SK-N-MC (cell line): ENCODE results near the gene PLAAT4.
A peak's percentile ranks its signal among the peaks of the same experiment; 100 is the strongest.
"Not testable (repeated sequence)": the region's sequence is repeated elsewhere in the genome, so short reads cannot be mapped to it uniquely, and the experiment has no call there.

ENCODE experiments used
- DNase-seq: peaks from one replicate; pipeline ENCODE4 v3.0.0-alpha.2; 2011; ENCODE audit warnings: low read depth, low spot score
- H3K27ac ChIP-seq: fragments of 200-600 bp; sonication (generic); 2 replicates; pipeline ENCODE4 v1.5.1; 2016; ENCODE audit warnings: mixed run types
- H3K36me3 ChIP-seq: fragments of 200-600 bp; sonication (generic); 2 replicates; pipeline ENCODE4 v1.6.1; 2017; ENCODE audit warnings: antibody characterized with exemption, low read length, mixed read lengths; ENCODE audit not compliant: insufficient read depth
- H3K4me3 ChIP-seq: fragments of 200-600 bp; sonication (generic); 2 replicates; pipeline ENCODE4 v1.5.1; 2016
- H3K9ac ChIP-seq: fragments of 200-600 bp; sonication (generic); 2 replicates; pipeline ENCODE4 v1.8.0; 2017; ENCODE audit warnings: mixed run types, mixed read lengths; ENCODE audit not compliant: insufficient read length
- H3K9me3 ChIP-seq: fragments of 200-600 bp; sonication (generic); 2 replicates; pipeline ENCODE4 v1.6.1; 2017; ENCODE audit warnings: low read depth, mild to moderate bottlenecking, antibody characterized with exemption, low read length, moderate library complexity, mixed read lengths
- EZH2 ChIP-seq: fragments of 200-600 bp; sonication (generic); IDR thresholded peaks from one replicate; pipeline ENCODE4 v1.6.1; 2017; ENCODE audit warnings: antibody characterized with exemption
- FOXP2 ChIP-seq: optimal IDR thresholded peaks from 2 replicates; pipeline ENCODE3; 2011; ENCODE audit warnings: mild to moderate bottlenecking, moderate library complexity; ENCODE audit not compliant: insufficient read depth; ENCODE audit errors: extremely low read length, control extremely low read depth
- POLR2AphosphoS5 ChIP-seq: IDR thresholded peaks from 2 replicates; pipeline ENCODE4 v1.6.1; 2012; ENCODE audit warnings: mild to moderate bottlenecking, low read depth, low read length, borderline replicate concordance

Gene PLAAT4

DNA sequence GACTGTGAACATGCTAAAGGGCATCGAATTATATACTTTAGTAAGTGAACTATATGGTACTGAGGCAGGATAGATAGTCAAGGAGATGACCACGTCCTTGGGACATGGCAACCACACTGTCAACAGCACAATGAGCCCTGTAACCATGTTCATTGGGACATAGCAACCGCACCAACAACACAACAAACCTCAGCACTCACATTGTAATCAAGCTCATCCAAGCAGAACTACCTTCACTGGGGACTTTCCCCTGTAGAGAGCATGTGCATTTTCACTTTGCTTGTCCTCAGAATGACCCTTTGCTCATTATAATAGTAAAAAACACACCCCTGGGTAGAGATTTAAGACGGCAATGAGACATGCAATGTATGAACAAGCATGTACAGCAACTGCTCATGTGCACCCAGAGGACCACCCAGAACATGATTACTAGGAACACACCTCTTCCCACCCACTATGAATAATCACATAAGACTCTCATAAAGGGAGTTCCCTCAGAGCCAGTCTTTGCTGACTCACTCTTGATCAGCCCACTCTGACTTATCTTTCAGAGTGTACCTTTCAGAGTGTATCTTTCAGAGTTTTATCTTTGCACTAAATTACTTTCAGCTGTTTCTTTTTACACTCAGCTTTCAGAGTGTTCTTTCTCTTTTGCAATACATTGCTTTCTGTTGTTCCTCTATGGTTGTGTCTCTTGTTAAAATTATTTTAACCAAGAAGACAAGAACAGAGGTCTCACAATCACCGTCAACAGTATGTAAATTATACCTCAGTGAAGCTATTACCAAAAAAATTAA is 30.6 kb downstream of the PLAAT4 start:
- Histone ChIP-seq H3K9me3 (no peaks in the 10 kb centered on the region), H3K9ac (peak overlapping the region; percentile 41), H3K27ac (peak overlapping the region; percentile 92), H3K36me3 (no peaks in the 10 kb centered on the region), H3K4me3 (peak overlapping the region; percentile 49)
- no peak for DNase-seq
- no peak for TF ChIP-seq FOXP2
- no peak for TF ChIP-seq EZH2
- no peak for TF ChIP-seq POLR2AphosphoS5

DNA sequence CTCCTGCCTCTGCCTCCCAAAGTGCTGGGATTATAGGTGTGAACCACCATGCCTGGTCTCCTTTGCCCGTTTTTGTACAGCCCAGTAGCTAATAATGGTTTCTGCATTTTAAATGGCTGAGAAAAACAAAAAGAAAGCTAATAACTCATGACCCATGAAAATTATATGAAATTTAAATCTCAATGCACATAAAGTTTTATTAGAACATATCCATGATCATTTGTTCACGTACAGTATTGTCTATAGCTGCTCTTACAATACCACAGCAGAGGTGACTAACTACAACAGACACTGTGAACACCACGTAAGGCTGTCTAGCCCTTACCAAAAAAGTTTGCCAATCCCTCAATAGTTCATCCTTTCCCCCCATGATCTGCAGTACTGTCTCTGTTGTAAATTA is 33.0 kb downstream of the PLAAT4 start:
- Histone ChIP-seq H3K9ac (no peak overlapping the region), H3K9me3 (no peaks in the 10 kb centered on the region), H3K27ac (no peak overlapping the region), H3K4me3 (no peak overlapping the region), H3K36me3 (no peaks in the 10 kb centered on the region)
- TF ChIP-seq FOXP2, result no peak
- no peak for TF ChIP-seq EZH2
- TF ChIP-seq POLR2AphosphoS5, result no peak
- no peak for DNase-seq

DNA sequence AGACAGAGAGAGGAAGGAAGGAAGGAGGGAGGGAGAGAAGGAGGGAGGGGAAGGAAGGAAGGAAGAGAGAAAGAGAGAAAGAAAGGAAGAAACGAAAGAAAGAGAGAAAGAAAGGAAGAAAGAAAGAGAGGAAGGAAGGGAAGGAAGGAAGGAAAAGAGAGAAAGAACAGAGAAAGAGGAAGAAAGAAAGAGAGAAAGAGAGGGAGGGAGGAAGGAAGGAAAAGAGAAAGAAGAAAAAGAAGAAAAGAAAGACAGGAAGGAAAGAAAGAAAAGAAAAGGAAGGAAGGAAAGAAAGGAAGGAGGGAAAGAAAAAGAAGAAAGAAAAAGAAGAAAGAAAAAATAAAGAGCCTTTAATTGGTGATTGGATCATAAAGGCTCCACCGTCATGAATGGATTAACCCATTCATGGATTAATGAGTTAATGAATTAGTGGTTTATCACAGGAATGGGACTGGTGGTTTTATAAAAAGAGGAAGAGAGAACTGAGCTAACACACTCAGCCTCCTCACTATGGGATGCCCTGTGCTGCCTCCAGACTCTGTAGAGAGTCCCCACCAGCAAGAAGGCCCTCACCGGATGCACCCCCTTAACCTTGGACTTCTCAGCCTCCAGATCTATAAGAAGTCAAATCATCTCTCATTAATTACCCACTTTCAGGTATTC is 35.5 kb downstream of the PLAAT4 start:
- no peak for DNase-seq
- Histone ChIP-seq H3K9me3 (no peaks in the 10 kb centered on the region), H3K4me3 (no peak overlapping the region), H3K9ac (no peak overlapping the region), H3K36me3 (no peaks in the 10 kb centered on the region), H3K27ac (no peak overlapping the region)
- TF ChIP-seq EZH2 (no peak), FOXP2 (no peak), POLR2AphosphoS5 (no peak)

DNA sequence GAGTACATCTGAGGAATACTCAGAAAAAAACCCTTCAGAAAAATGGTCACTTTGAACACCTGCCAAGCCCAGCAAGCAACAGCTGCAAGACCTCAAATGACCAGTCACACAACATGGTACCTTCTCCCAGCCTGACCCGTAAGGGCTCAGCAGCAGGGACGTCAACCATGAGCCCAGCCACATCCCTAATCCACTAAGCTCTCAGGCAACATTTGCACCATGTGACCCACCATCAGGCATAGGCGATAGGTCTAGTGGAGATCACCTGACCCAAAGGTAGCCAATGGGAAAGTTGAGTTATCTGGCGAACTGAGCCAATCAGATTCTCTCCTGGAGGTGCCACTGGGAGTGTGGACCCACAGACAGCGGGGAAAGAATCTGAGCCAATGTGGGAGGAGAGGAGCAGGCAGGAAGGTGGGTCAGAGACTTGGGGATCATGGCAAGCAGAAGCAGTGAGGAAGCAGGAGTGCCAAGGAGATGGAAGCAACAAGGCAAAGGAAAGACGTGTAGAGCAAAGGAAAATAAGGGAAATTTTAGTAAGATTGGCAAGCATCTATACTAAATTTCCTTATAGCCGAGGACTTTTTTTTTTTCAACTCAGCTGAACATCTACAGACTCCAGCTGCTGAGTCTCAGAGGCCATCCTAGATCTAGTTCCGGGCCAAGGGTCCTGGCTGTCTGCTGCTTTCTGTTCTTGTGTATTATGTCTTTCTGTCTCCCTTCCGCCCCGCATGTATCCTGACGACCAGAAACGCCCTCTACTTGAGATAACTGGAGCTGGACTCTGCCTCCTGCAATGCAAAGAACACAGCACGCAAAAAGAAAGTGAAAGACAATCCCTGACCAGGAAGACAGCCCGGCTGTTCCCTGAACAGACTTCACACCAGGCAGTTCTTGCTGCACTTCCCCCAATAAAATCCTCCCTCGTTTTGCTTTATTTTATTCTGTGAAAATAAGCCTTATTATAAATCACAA is 37.6 kb downstream of the PLAAT4 start:
- Histone ChIP-seq H3K9me3 (no peaks in the 10 kb centered on the region), H3K9ac (no peak overlapping the region), H3K36me3 (no peaks in the 10 kb centered on the region), H3K27ac (no peak overlapping the region), H3K4me3 (no peak overlapping the region)
- no peak for DNase-seq
- TF ChIP-seq POLR2AphosphoS5 (no peak), FOXP2 (no peak), EZH2 (no peak)

DNA sequence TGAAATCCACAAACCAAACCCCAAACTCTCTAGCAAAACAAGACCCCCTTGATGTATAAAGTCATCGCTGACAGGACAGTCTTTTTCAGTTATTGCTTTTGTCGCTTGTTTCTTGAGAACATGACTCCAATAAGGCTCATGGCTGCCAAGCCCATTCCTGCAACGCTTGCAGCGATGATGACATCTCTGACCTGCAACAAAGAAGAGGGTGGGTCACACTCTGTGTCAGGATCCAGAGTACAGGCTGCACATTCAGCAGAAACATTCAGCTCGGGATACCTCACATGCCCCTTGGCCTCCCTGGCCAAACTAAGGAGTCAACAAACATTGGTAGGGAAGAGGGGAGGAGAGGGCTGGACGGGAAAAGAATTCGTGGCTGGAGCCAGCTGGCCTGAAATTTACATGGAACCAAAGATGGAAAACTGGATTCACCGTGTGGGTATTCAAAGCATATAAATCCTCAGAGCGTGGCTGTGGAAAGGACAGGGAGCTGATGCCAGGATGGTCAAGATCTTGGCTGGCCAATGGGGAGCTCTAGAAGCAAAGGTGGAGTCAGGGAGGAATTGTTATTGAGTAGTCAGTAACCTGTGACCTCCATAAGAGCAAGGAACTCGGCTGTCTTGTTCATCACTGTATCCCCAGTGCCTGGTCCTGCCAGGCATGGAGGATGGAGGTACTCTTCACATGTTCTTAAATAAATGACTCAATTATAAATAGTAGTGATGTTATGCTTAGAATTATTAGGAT is 38.4 kb downstream of the PLAAT4 start:
- DNase-seq, result no peak
- no peak overlapping the region for H3K9ac ChIP-seq
- H3K4me3 ChIP-seq, result no peak overlapping the region
- H3K9me3 ChIP-seq, result no peaks in the 10 kb centered on the region
- H3K36me3 ChIP-seq, result no peaks in the 10 kb centered on the region
- TF ChIP-seq EZH2 (no peak), FOXP2 (no peak), POLR2AphosphoS5 (no peak)
- H3K27ac ChIP-seq, result no peak overlapping the region

DNA sequence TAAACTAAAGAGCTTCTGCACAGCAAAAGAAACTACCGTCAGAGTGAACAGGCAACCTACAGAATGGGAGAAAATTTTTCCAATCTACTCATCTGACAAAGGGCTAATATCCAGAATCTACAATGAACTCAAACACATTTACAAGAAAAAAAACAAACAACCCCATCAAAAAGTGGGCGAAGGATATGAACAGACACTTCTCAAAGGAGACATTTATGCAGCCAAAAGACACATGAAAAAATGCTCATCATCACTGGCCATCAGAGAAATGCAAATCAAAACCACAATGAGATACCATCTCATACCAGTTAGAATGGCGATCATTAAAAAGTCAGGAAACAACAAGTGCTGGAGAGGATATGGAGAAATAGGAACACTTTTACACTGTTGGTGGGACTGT is 42.3 kb downstream of the PLAAT4 start:
- H3K27ac ChIP-seq, H3K9me3 ChIP-seq, DNase-seq, H3K4me3 ChIP-seq, H3K36me3 ChIP-seq, H3K9ac ChIP-seq: not testable (repeated sequence)

DNA sequence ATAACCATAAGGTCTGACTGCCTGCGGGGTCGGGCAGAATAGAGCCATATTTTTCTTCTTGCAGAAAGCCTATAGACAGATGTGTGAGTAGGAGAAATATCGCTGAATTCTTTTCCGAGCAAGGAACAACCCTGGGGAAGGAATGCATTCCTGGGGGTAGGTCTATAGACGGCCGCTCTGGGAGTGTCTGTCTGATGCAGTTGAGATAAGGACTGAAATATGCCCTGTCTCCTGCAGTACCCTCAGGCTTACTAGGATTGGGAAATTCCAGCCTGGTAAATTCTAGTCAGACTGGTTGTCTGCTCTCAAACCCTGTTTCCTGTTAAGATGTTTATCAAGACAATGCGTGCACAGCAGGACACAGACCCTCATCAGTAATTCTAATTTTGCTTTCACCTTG is 44.6 kb downstream of the PLAAT4 start:
- DNase-seq, result peak; percentile 65
- not testable (repeated sequence) for H3K9me3 ChIP-seq, H3K36me3 ChIP-seq, H3K9ac ChIP-seq
- Histone ChIP-seq H3K4me3 (peak overlapping the region; percentile 45), H3K27ac (peak overlapping the region; percentile 76; the same call in 1 of the 2 replicates)

DNA sequence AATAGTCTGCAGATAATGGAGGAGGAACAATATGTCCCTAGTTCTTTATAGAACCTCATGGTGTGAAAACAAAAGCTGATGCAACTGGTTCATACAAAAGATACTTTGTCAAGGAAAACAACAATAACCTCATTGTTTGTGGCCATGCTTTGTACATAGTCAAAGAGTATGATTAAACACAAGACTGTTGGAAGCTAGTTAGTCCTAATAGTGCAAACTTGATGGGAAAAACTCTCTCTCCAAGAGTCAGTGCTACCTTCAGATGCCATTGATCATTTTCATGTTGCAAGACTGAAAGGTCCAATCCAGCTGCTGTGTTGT is 46.7 kb downstream of the PLAAT4 start:
- Histone ChIP-seq H3K9ac (no peak overlapping the region), H3K27ac (peak overlapping the region; percentile 16; the same call in 1 of the 2 replicates), H3K4me3 (no peak overlapping the region), H3K9me3 (no peaks in the 10 kb centered on the region), H3K36me3 (no peaks in the 10 kb centered on the region)
- TF ChIP-seq EZH2, result no peak
- DNase-seq, result no peak
